HG02759 (cell line): ENCODE measurements around the gene OPCML.

Experiments used
- ATAC-seq: cut with Tn5 transposase; IDR thresholded peaks from one replicate; pipeline ENCODE4 v1.9.1; 2021; ENCODE audit warnings: mild to moderate bottlenecking, moderate library complexity; ENCODE audit not compliant: unreplicated experiment

The OPCML gene

DNA sequence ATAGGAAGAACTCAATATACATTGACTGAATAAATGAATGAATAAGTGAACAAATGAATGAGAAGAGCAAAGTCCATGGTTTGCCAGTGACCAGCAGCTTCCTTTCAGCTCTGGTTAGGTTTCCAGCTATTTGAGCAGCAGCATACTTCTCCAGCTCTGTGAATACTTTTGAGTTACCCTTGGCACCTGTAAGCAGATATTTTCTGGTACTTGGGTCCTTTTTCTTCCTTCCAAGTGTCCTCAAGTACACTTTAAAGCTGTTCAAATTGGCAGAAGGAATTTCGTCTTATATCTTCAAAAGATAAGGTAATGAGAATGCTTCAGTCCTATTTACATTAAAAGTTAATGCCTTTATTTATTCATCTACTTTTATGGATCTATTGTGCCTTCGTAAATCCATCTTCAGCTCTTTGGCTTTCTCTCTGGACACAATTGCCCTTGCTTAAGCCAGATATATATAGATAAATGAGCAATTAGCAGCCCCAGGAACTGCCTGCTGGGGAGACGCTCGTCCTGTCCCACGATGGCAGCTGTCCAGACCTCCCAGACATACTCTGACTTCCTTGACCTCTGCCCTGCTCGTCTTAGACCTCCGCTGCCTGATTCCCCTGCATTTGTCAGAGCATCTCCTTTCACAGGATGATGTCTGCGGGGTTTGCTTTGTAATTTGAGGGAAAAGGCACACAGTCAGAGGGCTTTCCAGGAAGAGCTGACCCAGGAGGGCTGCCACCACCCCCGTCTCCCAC lies 926.3 kb downstream of the OPCML start:
- ATAC-seq = no peak

DNA sequence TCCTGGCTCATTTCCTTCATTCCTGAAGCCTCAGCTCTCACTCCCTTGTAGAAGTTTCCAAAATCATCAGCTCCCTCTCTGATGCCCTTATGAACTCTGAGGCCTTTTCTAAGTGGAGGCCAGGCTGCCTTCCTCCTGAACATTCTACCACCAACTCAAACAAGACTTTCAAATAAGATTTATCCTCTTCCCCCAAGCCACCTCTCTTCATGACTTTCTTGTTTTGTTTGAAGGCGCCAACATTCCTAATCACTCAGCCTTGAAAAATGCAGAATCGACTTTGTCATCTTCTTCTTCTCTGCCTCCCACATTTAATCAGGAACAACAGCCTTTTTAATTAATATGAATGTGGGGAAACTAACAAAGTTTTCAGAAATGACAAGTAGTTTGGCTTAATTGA lies 927.9 kb downstream of the OPCML start:
- ATAC-seq = no peak

DNA sequence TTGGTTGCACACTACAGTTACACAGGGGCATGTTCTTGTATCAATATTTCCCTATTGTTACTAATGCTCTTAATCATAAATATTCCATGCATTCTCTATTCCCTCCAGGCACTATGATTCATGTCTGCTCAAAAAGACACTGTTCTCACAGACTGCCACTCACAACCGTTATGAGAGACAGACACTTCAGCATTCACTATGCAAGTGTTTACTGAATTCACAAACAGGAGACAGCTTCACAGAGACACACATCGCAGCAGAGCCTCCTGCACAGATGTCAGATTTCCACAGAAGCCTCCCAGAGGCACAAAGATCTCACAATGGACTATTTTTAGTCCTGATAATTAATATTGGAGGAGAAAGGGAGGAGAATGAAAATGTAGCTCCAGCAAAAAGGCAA lies 930.4 kb downstream of the OPCML start:
- ATAC-seq = no peak

DNA sequence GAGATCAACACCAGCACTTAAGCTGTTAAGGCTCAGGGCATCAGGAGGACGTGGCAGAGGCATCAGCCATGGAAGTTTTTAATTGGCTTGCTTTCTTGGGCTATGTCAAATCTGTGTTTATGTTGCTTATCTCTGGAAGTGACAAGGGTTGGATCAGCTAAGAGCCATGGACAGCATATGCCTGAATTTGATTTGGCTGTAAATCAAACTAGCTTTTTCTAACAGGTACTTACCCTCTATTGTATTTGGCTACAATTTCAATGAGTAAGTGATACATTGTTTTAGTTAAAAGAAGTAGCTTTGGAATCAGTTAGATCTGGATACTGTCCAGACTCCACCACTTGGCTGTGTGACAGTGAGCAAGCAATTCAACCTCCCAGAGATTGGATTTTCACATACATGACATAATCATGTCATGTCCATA lies 936.6 kb downstream of the OPCML start:
- no peak for ATAC-seq

DNA sequence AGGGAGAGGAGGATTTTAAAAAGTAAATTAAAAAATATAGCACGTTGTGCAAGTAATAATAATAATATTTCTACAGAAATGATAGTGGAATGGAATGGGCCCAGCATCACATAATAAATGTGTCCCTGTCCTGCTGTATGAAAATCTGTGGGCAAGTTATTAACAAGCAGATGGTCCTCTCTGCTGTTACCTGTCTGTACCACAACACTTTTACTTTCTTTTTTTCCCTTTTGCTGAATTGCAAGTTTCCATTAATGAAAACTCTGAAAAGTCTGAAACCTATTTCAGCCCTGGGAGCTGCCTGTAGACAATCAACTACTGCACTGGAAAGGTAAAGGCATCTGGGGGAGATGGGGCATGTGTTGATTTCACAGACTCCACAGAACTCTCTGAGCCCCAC lies 937.1 kb downstream of the OPCML start:
- ATAC-seq = no peak

DNA sequence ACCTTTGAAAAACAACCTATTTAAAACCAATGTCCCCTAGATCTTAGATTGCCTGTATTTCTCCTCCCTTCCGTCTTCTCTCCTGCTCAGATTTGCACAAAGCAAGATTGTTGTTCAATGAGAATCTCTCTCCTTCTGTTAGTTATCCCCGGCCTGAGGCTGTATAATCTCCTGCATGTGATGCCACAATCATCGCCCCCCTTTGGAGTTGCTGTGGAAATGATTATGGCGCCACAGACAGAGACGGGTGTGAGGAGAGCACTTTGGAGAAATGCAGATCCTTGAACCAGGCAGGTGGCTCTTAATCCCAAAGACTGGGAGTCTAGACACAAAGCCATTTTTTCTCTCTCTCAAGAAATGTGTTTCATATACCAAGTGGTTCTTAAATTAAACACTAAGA lies 941.3 kb downstream of the OPCML start:
- no peak for ATAC-seq

DNA sequence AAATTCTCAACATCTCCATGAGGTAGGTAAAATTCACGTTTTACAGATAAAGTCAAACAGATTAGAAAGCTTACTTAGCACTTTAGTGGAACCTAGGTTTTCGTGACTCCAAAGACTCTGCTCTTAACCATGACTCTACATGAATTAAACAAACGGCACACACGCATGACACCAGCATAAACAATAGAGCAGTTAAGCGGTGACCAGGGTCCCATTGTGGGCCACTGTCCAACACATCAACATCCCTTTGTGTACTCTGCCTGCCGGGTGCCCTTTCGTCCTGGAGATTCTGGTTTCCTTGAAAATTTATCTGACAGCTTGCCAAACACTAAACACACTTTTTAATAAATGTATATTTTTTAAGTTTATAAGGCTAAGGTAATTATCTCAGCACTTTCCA lies 941.7 kb downstream of the OPCML start:
- ATAC-seq = no peak

DNA sequence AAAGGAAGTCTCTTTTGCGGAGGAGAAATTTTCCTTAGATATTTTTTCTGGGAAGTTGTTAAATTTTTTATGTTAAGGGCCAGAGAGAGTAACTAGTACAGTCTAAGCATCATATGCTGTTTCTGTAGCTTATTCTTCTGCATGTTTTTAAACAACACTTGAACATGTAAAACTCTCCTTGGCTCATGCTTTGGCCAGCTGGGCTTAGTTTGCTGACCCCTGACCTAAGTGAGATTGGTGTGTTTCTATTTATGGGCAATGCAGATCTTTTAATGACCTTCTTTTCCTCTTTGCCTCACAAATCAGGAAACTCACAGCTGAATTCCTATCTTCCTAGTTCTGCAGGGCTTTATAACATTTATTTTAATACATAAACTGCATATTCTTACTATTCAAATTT lies 942.5 kb downstream of the OPCML start:
- no peak for ATAC-seq

DNA sequence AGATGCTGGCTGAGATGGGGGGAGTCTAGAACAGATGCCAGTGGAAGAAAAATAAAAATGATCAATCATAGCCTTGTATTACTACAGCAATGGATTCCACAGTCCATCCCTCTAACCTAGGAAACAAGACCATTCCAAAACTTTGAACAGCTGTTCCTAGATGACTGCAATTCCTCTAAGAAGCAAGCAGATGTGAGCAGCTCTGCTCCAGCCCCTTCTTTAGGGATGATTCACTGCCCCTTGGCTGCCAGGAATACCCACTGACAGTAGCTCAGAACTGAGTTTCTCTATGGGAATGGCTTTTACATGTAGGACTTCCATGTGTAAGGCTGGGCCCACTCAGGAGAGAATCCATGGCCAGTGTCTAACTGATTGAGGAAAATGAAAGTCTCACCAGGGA lies 943.9 kb downstream of the OPCML start:
- ATAC-seq = no peak

DNA sequence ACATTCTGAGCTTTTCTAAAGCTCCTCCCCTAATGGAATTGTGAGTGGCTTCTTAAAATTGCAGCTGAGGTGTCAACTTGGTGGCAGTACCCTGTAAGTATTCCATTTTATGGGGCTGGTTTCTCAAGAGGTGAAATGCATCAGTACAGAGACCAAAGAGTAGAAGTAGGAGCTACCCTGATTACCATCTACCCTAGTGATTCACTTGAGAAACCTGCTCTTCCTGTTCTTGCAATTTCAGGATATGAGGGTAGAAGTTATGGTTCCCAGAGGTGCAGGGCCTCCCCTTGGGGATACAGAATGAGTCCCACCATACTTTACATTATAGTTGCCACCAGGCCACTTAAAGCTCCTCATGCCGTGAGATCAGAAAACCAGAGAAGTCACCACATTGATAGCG lies 944.6 kb downstream of the OPCML start:
- no peak for ATAC-seq

DNA sequence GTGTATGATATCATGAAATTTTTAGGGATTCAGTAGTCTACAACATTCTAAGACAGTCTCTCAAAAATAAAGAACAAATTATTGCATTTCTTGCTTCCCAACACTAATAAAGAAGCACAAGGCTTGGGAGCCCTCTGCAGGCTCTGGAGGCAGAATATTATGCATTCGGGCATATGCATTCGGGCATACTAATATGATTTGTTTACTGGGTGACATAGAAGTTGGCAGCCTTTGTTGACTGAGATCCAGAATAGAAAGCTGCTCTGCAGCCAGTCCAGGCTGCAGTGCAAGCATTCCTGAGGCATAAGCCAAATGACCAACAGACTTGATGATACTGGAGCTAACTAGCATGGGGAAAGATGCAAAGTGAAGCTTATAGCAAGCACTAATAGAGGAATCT lies 945.5 kb downstream of the OPCML start:
- ATAC-seq = no peak

DNA sequence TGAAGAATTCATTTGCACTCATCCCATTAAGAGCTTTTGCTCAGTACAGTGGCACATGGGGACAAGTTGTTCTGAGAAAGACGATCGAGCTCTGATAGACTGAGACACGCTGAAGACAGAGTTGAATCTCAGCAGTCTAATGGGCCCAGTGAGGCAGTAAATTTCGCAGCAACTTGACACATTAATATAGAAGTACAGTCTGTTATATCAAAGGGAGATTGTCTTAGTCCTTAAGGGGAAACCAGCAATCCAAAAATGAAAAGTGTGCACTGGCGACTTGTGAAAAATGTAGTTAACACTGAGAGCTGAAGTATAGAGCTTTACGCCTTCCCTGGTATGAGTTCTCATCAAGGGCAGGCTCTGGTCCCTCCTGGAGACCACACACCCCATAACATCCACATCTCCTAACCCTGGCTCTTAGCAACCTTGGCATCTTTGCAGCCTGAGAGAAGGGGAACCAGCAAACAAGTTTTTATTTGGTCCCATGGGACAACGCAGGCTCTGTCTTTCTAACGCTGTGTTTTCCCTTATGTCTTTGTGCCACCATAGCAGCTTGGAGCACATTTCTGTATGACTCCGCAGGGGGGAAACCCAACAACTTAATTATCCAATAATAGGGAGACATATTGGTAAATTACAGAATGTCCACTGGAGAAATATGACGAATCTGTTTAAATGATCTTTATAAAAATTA lies 952.5 kb downstream of the OPCML start:
- no peak for ATAC-seq

DNA sequence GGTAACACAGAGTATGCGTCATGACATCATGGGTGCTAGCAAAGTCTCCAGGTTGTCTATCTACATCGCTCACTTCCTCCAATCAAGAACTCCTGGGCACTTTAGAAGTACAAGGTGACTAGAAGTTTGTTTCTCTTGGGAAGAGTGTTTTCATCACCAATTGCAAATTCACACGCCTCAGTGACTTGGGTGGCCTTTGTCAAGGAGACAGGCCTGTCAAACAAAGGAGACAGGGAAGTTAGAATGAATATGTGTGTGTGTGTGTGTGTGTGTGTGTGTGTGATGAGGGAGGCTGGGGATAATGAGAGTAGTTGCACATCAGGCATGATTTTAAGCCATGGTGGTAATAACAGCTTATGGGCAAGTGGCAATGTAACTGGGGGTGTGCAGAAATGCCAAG lies 953.2 kb downstream of the OPCML start:
- no peak for ATAC-seq

DNA sequence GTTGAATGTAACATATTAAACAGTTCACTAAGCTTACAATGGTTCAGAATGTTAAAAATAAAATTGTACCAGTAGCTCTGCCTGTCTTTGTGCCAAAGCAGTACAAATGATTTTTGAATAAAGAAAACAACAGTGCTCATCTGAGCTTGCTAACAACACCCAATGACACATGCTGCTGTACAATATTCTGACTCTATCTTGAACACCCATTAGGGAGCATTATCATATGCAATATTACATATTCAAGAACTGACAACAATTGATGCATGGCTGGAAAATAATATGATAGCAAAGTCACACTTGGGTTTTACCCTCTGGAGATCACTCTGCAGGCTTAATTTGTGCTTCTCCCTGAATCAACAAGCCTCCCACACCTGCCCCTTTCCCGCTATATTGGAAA lies 953.7 kb downstream of the OPCML start:
- no peak for ATAC-seq

DNA sequence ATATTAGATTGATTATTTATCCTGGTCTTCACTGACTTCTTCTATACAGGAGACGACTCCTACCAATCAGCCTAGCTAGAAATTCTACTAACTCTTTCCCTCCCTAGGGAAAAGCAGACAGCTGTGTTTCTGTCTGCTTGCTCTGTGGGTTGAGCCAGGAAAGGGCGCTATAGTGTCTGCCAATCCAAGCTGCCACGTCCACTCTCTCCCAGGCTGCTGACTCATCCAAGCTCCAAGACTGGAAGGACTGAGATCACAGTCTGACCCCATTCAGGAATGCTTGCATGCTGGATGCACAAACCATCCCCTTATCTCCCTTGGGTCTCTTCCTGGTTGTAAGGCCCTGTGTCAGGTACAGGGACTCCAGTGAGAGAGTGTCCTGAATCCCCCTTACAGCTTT lies 955.6 kb downstream of the OPCML start:
- ATAC-seq = no peak

DNA sequence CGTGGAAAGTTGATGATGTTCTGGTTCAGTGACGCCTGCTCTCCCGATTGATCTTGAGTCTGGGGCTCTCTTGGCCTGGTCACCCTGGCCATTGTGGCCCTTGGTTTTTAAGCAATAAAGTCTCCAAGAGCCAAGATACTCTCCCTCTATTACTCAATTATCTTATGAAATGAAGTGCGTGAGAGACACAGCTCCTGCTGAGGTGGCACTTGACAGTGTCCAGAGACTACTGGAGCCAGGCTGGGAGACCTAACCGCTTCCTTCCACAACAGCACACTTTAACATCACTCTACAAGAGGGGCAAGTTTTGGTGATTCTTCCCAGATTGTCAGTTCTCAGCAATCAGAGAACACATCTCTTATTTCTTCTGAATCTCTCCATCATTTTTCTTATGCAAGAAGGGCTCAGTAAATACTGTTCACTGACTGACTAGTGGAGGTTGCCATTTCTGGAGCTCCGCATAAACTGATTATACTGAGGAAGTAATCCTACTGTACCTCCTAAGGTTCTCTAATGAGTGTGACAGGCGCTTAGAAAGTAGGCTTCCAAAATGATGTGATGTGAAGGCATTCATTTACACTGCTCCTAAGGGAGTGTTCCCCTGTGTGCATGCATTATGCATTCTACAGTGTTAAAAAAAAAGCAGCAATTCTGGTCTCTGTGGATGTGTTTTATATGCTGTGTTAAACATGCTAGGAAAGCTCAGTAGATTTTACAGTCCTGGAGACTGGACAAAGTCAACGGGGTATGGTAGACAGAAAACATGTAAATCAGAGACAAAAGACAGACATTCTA lies 968.0 kb downstream of the OPCML start:
- ATAC-seq = no peak

DNA sequence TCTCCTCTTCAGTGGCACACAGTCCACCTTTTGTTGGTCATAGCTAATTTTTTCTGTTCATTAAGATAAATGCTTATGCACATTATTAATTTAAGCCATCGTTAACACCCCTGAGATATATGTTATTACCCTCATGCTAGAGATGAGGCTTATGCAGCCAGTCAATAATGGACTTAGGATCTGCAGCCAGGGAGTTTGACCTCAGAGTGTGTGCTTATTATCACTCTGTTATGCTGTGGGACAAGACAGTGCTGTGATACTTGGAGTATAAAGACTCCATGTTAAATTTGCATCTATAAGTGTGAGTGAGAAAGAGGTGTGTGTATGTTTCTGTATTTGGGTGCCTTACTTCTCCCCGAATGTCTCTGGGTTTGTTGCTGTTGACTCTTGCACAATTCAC lies 969.3 kb downstream of the OPCML start:
- no peak for ATAC-seq

DNA sequence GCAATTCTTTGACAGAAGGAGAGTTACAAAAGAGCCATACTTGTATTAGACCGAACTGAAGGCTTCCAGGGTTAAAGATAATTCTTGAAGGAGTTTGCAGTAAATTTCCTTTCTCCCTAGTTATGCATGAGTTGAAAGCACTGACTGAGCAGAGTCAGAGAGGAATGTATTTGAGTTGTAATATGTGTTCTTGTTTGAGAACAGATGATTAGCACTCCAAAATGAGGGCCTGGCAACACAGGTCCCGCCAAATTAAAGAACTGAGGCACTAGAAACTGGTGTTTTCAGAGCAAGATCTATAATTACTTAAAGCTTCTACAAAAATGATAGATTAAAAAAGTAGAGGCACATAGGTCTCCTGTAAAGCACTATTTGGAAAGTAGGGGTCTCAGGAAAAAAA lies 970.4 kb downstream of the OPCML start:
- ATAC-seq = no peak

DNA sequence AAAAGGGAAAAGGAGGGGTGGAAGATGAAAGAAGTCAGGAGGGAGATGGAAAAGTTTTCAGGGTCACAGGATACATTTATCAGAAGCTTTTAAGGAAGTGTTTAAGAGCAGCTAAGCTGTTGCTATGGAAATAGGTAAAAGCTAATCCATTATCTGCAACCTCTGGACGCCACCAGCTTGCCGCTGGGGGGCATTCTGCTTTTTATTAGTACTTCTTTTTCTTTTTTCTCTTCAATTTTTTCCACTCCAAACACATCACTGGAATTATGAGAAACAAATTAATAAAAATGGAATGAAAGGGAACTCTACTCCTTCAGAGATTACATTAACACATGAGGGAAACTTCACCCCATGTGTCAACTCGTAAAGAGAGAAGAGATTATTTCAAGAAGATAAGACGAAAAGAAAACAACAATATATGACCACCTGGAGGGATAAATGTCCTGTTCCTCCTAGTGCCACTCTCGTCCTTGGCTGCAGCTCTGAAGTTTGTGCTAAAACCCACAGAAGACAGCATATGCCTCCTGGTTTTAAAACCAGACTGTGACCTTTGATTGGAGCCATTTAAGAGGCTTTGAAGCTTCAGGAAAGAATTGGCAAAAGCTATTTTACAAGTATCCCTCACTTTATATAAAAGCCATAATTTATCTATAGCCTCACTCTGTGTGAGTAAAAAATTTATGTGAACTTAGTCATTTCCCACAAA lies 972.8 kb downstream of the OPCML start:
- ATAC-seq = no peak

DNA sequence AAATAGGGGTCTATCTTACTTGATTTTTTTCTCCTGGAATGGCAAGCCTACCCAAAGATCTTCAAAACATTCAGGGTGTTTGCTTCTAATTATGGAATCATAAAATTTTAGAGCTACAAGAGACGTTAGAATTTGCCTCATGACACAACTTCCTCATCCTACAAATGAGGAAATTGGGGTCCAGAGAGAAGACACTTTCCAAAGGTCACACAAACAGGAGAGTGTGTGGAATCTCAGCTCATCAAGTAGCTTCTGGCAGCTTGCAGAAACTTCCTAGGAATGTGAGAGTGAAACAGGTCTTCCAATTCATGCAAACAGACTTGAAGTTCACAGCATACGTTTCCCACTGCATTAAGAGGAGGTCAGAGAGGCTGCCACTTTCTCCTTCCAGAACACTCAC lies 976.0 kb downstream of the OPCML start:
- ATAC-seq = no peak

DNA sequence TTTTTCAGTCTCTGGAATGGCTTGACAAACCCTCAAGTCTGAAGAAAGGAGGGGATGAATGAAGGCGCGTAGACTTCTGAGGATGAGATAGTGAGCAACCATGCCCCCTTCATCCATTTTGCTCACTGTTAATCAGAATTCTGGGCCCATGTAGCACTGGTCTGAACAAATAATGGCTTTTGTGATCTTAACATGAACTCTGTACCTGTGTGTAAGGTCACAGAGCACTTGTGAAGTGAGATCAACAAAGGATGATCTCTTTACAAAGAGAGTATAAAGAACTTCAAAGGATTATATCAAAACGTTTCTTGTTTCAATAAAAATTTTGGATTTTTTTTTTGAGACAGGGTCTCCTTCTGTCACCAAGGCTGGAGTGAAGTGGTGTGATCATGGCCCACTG lies 976.7 kb downstream of the OPCML start:
- no peak for ATAC-seq
